Right ventricle myocardium inferior (tissue), 1 donor: Measurements from ENCODE around the gene GH1. TPM values are rescaled to one million over a fixed set of nuclear protein-coding genes. Genes with fewer than 3 reads are reported as not detected.
"Not testable (repeated sequence)": the region's sequence is repeated elsewhere in the genome, so short reads cannot be mapped to it uniquely, and the experiment has no call there.

Source experiments
- ATAC-seq: fragments of 200-7000 bp; cut with Tn5 transposase; one replicate; pipeline ENCODE4 v1.9.1; 2020; ENCODE audit warnings: mild to moderate bottlenecking, moderate library complexity
- DNase-seq: peaks from one replicate; pipeline ENCODE4 v3.0.0; 2021; ENCODE audit errors: missing footprints
- intact Hi-C: fragments of 100-400 bp; cut with DNase I; formaldehyde crosslinking; loops from one replicate; pipeline ENCODE4 v1.11.0; 2022
- total RNA-seq: library from RNA; stranded (reverse); fragmentation: NEBNext Ultra II Directional; extraction: Animal tissue kit (Norgen Biotek cat#: 25700); gene quantifications from one replicate; pipeline ENCODE4 v1.2.1, GENCODE V29; 2021
- donor health status: DM: no; HTN: yes; CAD: no; lungs with severe emphysema.

The GH1 gene
- total RNA-seq, 1 donor from 2014 or later = not detected

- intact Hi-C loops = loop anchor here (5.0 kb wide), 1 partner anchor 221 kb away; the partner anchor contains the start of gene ERN1
- DNase-seq = no peak
- ATAC-seq = no peak
Measured at GRCh38 chr17:63911041-63911635, 7.5 kb downstream of the GH1 start, which contains the start of gene CSHL1. Gene CSHL1 (minus strand): TSS chr17:63911258. CDS start chr17:63911196, 62 bp downstream.

DNA sequence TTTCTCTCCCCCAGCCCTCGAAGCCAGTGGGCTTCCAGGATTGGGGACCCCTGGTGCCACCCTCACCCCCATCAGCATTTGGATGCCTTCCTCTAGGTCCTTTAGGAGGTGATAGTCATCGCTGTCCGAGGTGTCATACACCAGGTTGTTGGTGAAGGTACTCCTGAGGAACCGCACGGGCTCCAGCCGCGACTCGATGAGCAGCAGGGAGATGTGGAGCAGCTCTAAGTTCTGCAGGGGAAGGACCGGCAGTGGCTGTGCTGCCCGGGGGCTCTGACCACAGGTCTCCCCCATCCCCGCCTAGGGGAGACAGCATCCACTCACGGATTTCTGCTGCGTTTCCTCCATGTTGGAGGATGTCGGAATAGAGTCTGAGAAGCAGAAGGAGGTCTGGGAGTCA lies 8.5 kb downstream of the GH1 start:
- ATAC-seq (no peak), DNase-seq (no peak)
- intact Hi-C loops = loop anchor here (5.0 kb wide), 1 partner anchor 222 kb away; the partner anchor contains the start of gene ERN1

- ATAC-seq, DNase-seq, intact Hi-C loops: not testable (repeated sequence)
Measured at GRCh38 chr17:63909586-63909985, 9.1 kb downstream of the GH1 start.

DNA sequence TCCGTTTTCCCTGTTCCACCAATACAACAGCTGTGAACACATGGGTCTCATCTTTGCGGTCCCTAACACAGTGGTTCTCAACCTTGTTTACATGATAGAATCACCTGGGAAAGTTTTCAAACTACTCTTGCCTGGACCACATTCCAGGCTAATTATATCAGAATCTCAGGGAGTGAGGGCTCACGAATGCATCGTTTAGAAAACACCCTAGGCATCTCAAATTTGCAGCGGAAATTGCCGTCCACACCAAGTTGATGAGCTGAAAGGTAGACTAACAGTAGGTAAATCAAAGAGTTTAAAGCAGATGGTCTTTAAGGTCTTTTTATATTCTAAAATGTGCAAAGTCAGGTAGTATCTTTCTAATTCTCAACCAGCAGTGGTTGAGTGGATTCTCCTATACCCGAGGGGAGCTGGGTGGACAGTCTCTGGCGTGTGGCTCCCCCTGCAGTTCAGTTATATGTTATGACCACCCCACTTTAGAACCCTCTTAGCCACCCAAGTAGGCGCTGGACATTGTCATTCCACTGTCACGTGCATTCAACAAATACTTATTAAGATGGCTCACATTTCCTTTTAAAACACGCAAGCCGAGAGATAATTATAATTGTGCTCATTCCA lies 11.4 kb downstream of the GH1 start:
- DNase-seq, intact Hi-C loops: not testable (repeated sequence)
- ATAC-seq = peak; percentile 37

GRCh38 chr17:63904796-63905195 lies 13.8 kb downstream of the GH1 start:
- DNase-seq, intact Hi-C loops, ATAC-seq: not testable (repeated sequence)

GRCh38 chr17:63903787-63904201 lies 14.8 kb downstream of the GH1 start:
- DNase-seq, ATAC-seq, intact Hi-C loops: not testable (repeated sequence)

- DNase-seq, ATAC-seq, intact Hi-C loops: not testable (repeated sequence)
Measured at GRCh38 chr17:63901971-63902370, 16.7 kb downstream of the GH1 start.

DNA sequence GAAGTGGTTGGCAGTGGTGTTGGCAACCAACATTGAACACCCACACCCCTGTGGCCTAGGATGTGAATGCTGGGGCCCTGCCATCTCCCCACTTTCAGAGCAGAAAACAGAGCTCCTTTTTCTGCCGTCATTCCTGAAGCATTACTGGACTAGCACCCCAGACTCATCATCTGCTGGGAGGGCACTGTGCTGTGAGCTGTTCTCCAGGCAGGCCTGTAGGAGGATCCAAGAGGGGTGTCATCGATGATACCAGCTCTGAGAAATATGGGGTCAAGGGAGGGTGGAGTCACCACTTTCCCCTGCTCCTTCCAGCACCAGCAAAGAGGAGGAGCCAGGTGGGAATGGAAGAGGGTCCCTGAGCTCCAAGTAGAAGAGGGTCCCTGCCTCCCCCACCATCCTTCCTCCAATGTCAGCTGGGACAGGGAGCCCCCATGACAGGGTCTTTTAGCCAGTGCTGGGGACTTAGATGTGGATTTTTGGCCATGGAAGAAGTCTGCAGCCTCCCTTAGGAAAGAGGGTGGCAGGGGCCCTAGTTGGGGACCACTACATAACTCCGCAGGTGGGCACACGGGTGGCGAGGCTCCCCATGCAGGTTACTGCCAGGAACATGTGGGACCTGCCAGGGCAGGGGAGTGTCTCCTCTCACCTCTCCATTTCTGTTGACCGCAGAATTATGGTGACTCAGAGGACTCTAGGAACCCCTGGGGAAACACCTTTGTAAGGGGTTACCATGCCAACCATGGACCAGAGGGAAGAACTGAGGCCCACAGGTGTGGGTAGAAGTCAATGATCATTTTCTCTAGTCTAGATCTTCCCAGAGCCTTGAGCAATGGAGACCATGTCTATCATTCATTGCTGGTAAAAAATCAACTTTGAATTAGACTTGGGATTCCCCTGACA lies 19.5 kb downstream of the GH1 start:
- ATAC-seq, DNase-seq, intact Hi-C loops: not testable (repeated sequence)

DNA sequence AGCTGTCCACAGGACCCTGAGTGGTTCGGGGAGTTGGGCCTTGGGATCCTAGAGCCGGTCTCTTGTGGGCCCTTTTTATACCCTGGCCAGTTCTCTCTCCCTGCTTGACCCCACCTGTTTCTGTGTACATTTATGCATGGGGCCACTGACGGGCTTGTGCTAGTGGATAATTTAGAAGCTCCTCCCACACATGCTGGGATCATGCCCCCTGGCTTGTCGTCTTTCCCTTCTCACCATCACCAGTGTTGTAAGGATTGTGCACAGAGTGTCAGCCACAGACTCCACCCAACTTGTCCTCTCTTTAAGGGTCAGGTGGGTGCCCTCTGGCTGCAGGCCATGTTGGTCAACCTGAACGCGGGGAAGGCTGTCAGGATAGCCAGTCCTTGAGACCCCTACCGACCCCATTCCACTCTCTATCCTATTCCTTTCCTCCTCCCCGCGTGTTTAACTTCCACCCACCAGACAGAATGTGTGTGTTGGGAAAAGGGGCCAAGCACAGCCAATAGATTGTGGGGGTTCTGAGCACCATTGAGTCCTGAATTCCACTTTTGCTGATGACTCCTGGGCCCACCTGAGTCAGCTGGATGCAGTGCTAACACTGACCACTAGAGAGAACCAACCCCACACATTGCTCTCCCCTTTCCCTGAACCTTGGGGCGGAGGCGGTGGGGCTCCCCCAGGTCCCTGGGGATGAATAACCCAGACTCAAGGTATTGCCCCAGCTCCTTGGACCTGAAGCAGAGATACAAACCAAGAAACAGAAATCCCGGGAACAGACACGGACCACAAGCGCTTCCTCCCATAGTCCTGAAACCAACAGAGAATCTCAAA lies 21.9 kb downstream of the GH1 start, which contains the start of gene CSH1:
Gene CSH1, minus strand, starts transcription at position 51 of the 831 bp plus-strand sequence. CDS start 63 bp downstream, outside the sequence.
- DNase-seq, ATAC-seq, intact Hi-C loops: not testable (repeated sequence)

DNA sequence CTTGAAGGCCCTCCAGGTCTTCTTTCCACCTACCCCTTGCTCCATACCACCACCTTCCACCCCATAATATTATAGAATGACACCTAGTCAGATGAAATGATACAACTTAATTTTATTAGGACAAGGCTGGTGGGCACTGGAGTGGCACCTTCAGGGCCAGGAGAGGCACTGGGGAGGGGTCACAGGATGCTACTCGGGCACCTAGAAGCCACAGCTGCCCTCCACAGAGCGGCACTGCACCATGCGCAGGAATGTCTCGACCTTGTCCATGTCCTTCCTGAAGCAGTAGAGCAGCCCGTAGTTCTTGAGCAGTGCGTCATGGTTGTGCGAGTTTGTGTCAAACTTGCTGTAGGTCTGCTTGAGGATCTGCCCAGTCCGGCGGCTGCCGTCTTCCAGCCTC lies 23.8 kb downstream of the GH1 start:
- ATAC-seq, DNase-seq, intact Hi-C loops: not testable (repeated sequence)

- intact Hi-C loops, DNase-seq, ATAC-seq: not testable (repeated sequence)
Measured at GRCh38 chr17:63894021-63894420, 24.6 kb downstream of the GH1 start.

GRCh38 chr17:63892316-63893037 lies 26.2 kb downstream of the GH1 start:
- DNase-seq, intact Hi-C loops, ATAC-seq: not testable (repeated sequence)

DNA sequence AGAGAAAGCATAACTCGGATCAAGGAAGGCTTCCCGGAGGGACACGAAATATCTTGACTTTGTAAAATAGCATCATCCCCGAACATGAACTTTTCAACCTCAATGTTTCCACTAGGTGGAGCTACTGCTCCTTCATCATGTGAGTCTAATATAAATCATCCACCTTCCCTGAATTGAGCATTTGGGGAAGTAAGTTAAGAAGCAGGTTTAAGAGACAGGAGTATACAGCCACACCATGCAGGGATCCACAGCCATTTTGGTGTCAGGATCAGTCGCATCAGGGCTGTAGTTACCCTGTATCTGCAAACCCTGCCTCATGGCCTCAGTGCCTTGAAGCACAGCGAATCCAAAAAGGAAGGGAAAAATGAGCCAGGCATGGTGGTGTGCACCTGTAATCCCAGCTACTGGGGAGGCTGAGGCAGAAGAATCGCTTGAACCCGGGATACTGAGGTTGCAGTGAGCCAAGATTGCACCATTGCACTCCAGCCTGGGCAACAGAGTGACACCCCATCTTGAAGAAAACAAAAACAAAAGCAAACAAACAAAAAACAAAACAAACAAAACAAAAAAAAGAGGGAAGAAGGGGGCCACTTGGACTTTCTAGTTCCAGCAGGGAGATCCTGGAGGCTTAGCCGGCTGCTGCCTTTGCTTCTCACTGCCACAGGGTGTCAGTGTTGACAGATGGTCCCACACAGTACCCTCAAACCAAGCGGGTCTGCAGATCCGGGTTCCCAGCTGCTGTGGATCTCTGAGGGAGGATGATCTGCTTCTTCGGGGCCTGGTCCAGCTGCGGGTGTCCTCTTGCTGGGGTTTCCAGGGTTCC lies 29.4 kb downstream of the GH1 start:
- intact Hi-C loops, DNase-seq: not testable (repeated sequence)
- ATAC-seq = peak; percentile 73

GRCh38 chr17:63885119-63885518 lies 33.5 kb downstream of the GH1 start:
- DNase-seq, intact Hi-C loops, ATAC-seq: not testable (repeated sequence)

DNA sequence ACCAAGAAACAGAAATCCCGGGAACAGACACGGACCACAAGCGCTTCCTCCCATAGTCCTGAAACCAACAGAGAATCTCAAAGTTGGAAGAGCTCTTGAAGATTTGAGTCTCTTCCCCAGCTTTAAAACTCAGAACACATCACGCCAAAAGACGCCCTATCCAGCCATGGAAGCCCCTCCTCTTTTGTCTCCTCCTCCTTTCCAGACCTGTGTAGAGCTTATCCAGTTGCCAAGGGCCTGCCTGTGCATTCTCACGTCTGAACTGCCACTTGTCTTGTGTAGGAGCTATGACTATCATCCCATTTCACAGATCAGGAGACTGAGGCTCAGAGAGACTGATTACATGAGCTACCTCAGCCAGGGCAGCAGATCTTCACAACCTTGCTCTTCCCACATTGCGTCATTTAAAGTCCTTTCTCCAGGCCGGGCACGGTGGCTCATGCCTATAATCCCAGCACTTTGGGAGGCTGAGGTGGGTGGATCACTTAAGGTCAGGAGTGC lies 36.0 kb downstream of the GH1 start:
- DNase-seq, intact Hi-C loops, ATAC-seq: not testable (repeated sequence)

- ATAC-seq (peak; percentile 49), DNase-seq (no peak)
- intact Hi-C loops = no loop called here
Measured at GRCh38 chr17:63881935-63882601, 36.6 kb downstream of the GH1 start, which contains the start of gene GH2. Gene GH2 (minus strand): TSS chr17:63881944. CDS start chr17:63881801, 143 bp downstream.
